ENCODE results near the gene GRPEL2. TPM values are rescaled to one million over a fixed set of nuclear protein-coding genes. Genes with fewer than 3 reads are reported as not detected.
A peak's percentile ranks its signal among the peaks of the same experiment; 100 is the strongest.

Gene GRPEL2
- total RNA-seq, 1 experiment from 2014 or later, result 86.6 TPM

DNA sequence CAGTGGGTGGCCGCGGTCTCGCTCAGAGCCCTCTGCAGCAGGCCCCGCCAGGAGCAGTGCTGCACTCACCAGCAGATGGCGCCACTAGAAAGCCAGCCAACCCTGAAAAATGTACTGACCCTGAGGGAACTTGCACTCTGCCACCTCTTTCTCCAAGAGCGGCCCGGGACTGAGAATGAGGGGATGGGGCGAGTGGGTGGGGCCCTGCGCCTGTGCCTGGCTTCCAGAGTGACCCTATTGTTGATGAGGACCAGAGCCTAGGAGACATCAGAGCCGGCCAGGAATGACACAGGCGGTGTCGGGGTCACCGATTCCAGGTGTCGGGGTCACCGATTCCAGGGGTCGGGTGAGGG, 36.7 kb downstream of the GRPEL2 start:
- no peaks in the 10 kb centered on the region for H3K27me3 Mint-ChIP-seq (ENCODE audit: insufficient read depth, unreplicated experiment)
- intact Hi-C loops (cut with micrococcal nuclease), result loop anchor here (1.0 to 5.0 kb wide), 4 partner anchors 52 to 445 kb away; no protein-coding TSS in a partner anchor
- BruUV-seq (replicated peaks), result no TSS peak
- no peak overlapping the region for H3K27ac Mint-ChIP-seq (ENCODE audit: low read depth, unreplicated experiment)
- peaks cover 4% of the 10 kb centered on the region for H3K36me3 Mint-ChIP-seq (ENCODE audit: insufficient read depth, unreplicated experiment)
- DNase-seq (ENCODE audit: unreplicated experiment), result peak; percentile 78
- H3K9me3 Mint-ChIP-seq (ENCODE audit: unreplicated experiment), result no peaks in the 10 kb centered on the region
- TF ChIP-seq, protein P1, sequence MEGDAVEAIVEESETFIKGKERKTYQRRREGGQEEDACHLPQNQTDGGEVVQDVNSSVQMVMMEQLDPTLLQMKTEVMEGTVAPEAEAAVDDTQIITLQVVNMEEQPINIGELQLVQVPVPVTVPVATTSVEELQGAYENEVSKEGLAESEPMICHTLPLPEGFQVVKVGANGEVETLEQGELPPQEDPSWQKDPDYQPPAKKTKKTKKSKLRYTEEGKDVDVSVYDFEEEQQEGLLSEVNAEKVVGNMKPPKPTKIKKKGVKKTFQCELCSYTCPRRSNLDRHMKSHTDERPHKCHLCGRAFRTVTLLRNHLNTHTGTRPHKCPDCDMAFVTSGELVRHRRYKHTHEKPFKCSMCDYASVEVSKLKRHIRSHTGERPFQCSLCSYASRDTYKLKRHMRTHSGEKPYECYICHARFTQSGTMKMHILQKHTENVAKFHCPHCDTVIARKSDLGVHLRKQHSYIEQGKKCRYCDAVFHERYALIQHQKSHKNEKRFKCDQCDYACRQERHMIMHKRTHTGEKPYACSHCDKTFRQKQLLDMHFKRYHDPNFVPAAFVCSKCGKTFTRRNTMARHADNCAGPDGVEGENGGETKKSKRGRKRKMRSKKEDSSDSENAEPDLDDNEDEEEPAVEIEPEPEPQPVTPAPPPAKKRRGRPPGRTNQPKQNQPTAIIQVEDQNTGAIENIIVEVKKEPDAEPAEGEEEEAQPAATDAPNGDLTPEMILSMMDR (IDR thresholded peaks at IDR 0.05; ENCODE audit: unreplicated experiment), result peak; percentile 97
- no peak overlapping the region for H3K4me3 Mint-ChIP-seq (ENCODE audit: unreplicated experiment)
- ChIA-PET POLR2A (interaction anchor here (0.7 to 2.2 kb wide), 4 partner anchors 53 to 181 kb away, joined by 4 to 12 read pairs (median 4); no protein-coding TSS in a partner anchor), CTCF (interaction anchor here (0.5 to 27.0 kb wide), 75 partner anchors 8 to 242 kb away, joined by 3 to 662 read pairs (median 4); partner anchors contain the start of genes CSNK1A1 and PCYOX1L)
- H3K4me1 Mint-ChIP-seq (ENCODE audit: insufficient read depth, unreplicated experiment), result no peaks in the 10 kb centered on the region

DNA sequence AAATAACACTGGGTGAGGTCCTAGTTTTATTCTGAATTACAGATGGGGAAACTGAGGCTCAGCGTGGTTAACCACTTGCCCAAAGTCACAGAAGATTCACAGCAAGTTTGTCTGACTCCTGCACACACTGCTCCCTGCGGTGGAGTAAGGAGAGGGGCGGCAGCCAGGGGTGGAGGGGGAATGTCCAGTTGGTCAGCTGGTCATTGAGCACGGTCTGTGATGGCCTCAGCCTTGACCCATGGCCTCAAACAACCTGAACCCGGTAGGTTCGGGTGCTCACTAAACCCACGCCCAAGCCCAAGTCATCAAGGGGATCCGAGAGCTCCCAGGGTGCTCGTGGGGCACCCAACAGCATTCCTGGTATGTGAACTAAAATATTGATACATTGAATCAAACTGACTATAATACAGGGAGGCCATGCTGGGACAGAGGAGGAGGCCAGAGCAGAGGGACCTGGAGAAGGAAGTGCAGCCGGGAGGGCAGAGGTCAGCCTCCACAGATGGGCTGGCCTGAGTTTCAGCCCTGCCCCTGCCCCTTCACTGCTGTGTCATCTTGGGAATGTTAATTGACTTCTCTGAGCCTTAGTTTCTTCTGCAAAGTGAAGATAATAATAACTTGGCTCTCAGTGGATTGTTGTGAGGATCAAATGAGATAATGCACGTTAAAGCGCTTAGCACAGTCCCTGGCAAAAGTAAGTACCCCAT, 37.4 kb downstream of the GRPEL2 start:
- CTCF ChIA-PET, result interaction anchor here (0.5 to 27.0 kb wide), 52 partner anchors 8 to 242 kb away, joined by 3 to 662 read pairs (median 6); partner anchors contain the start of gene CSNK1A1

DNA sequence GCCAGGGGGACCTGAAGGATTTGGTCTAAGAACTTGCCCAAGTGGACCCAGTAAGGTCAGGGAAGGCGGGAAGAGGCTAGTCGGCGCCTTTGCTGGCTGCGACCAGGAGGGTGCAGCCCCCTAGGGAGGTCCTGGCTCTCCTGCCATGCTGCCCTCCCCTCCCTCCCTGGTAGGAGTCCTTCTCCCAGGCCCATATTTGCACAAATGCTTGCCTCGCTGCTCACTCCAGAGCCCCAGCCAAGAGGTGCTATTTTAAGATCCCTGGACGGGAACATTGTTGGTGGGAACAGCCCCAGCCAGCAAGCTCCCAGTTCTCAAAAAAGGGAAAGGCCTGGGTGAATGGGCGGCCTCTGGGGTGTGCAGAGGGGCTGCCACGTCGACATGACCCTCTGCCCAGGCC, 38.1 kb downstream of the GRPEL2 start:
- Mint-ChIP-seq H3K36me3 (ENCODE audit: insufficient read depth, unreplicated experiment) (no peaks in the 10 kb centered on the region), H3K9me3 (ENCODE audit: unreplicated experiment) (no peaks in the 10 kb centered on the region), H3K27ac (ENCODE audit: low read depth, unreplicated experiment) (no peak overlapping the region), H3K4me1 (ENCODE audit: insufficient read depth, unreplicated experiment) (no peaks in the 10 kb centered on the region), H3K4me3 (ENCODE audit: unreplicated experiment) (no peak overlapping the region), H3K27me3 (ENCODE audit: insufficient read depth, unreplicated experiment) (no peaks in the 10 kb centered on the region)
- intact Hi-C loops (cut with micrococcal nuclease), result loop anchor here (5.0 kb wide), 1 partner anchor 444 kb away; no protein-coding TSS in a partner anchor
- no peak for DNase-seq (ENCODE audit: unreplicated experiment)
- POLR2A ChIA-PET, result no interaction called here
- CTCF ChIA-PET, result interaction anchor here (0.5 to 27.0 kb wide), 16 partner anchors 11 to 234 kb away, joined by 3 to 662 read pairs (median 20); partner anchors contain the start of gene CSNK1A1
- TF ChIP-seq, protein P1 (IDR thresholded peaks at IDR 0.05; ENCODE audit: unreplicated experiment), result no peak
- no TSS peak for BruUV-seq (replicated peaks)

More for the DNA sequence above, 37.4 kb downstream of the GRPEL2 start:
- no peak overlapping the region for H3K4me3 Mint-ChIP-seq (ENCODE audit: unreplicated experiment)
- BruUV-seq (replicated peaks), result no TSS peak
- POLR2A ChIA-PET, result interaction anchor here (0.7 to 2.2 kb wide), 4 partner anchors 52 to 180 kb away, joined by 4 to 12 read pairs (median 4); no protein-coding TSS in a partner anchor
- H3K36me3 Mint-ChIP-seq (ENCODE audit: insufficient read depth, unreplicated experiment), result no peaks in the 10 kb centered on the region
- no peak for DNase-seq (ENCODE audit: unreplicated experiment)
- H3K27me3 Mint-ChIP-seq (ENCODE audit: insufficient read depth, unreplicated experiment), result no peaks in the 10 kb centered on the region
- TF ChIP-seq, protein P1 (IDR thresholded peaks at IDR 0.05; ENCODE audit: unreplicated experiment), result no peak
- H3K4me1 Mint-ChIP-seq (ENCODE audit: insufficient read depth, unreplicated experiment), result no peaks in the 10 kb centered on the region
- H3K9me3 Mint-ChIP-seq (ENCODE audit: unreplicated experiment), result no peaks in the 10 kb centered on the region
- intact Hi-C loops (cut with micrococcal nuclease), result loop anchor here (1.0 to 5.0 kb wide), 4 partner anchors 52 to 445 kb away; no protein-coding TSS in a partner anchor
- no peak overlapping the region for H3K27ac Mint-ChIP-seq (ENCODE audit: low read depth, unreplicated experiment)

DNA sequence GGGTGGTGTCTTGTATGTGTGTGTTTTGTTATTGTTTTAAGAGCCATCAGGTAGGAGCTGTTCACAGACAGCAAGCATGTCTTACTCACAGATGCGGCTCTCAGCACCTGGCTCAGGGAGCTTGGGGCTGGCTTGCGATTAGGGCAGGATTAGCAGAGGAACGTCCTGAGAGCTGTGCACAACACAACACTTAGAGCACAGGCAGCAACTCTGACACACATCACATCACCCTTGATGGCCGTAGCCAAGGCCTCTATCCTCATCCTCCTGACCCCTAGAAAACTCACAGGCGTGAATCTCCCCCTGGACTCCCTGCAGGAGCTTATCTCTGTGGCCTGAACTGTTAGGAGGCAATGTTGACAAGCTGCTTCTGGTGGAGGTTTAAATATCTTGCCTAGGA, 40.9 kb downstream of the GRPEL2 start:
- BruUV-seq (replicated peaks), result no TSS peak

More for the DNA sequence above, 40.9 kb downstream of the GRPEL2 start:
- H3K27ac Mint-ChIP-seq (ENCODE audit: low read depth, unreplicated experiment), result no peak overlapping the region
- no peak for DNase-seq (ENCODE audit: unreplicated experiment)
- intact Hi-C loops (cut with micrococcal nuclease), result no loop called here
- H3K4me1 Mint-ChIP-seq (ENCODE audit: insufficient read depth, unreplicated experiment), result no peaks in the 10 kb centered on the region
- H3K36me3 Mint-ChIP-seq (ENCODE audit: insufficient read depth, unreplicated experiment), result no peaks in the 10 kb centered on the region
- no peaks in the 10 kb centered on the region for H3K27me3 Mint-ChIP-seq (ENCODE audit: insufficient read depth, unreplicated experiment)
- H3K4me3 Mint-ChIP-seq (ENCODE audit: unreplicated experiment), result no peak overlapping the region
- no peaks in the 10 kb centered on the region for H3K9me3 Mint-ChIP-seq (ENCODE audit: unreplicated experiment)
- POLR2A ChIA-PET, result interaction anchor here (0.6 to 2.0 kb wide), 4 partner anchors 8 to 175 kb away, joined by 3 to 5 read pairs (median 4); no protein-coding TSS in a partner anchor
- TF ChIP-seq, protein P1 (IDR thresholded peaks at IDR 0.05; ENCODE audit: unreplicated experiment), result no peak
- CTCF ChIA-PET, result interaction anchor here (0.5 to 27.0 kb wide), 15 partner anchors 12 to 596 kb away, joined by 3 to 662 read pairs (median 6); no protein-coding TSS in a partner anchor

Data from MCF 10A (cell line).